Measurements from ENCODE around the gene ADAMTS17.

GRCh38 chr15:100109486-100110035, 232.2 kb downstream of the ADAMTS17 start:
- TF ChIP-seq CTCF (IDR thresholded peaks at IDR 0.05 in 4 of 5, conservative IDR thresholded peaks at IDR 0.05 in 1 of 5) (no peak), POLR2A (IDR thresholded peaks at IDR 0.05) (no peak)
